Left cardiac atrium (tissue), 4 donors: ENCODE measurements around the gene CITED1. TPM values are rescaled to one million over a fixed set of nuclear protein-coding genes. Genes with fewer than 3 reads are reported as not detected.
A peak's percentile ranks its signal among the peaks of the same experiment; 100 is the strongest.
"Not testable (repeated sequence)": the region's sequence is repeated elsewhere in the genome, so short reads cannot be mapped to it uniquely, and the experiment has no call there.

Experiments
- ATAC-seq, 2 donors: fragments of 200-7000 bp; cut with Tn5 transposase; one replicate each; pipeline ENCODE4 v1.9.1; 2020; ENCODE audit warnings: mild to moderate bottlenecking in 2 of 2, moderate library complexity in 2 of 2
- DNase-seq: peaks from one replicate; pipeline ENCODE4 v3.0.0-alpha.2; 2020
- intact Hi-C, 2 donors: fragments of 100-400 bp; cut with DNase I; formaldehyde crosslinking; loops; one replicate each; pipeline versions ENCODE4 v1.14.1 to v1.15.1; 2022 to 2023
- long read RNA-seq: library from polyadenylated mRNA; unstranded; transcript quantifications from one replicate; pipeline ENCODE4 v2.0.0, GENCODE V29; 2021
- total RNA-seq, 2 donors: library from RNA; stranded (reverse); fragmentation: NEBNext Ultra II Directional; extraction: Animal tissue kit (Norgen Biotek cat#: 25700); gene quantifications; one replicate each; pipeline ENCODE4 v1.2.1, GENCODE V29; 2021
- donor health status: DM: no; HTN: yes; CAD: no.
- donor health status: DM: no; HTN: yes; CAD: no; lungs with severe emphysema.
- donor health status: DM: yes; HTN: yes; CAD: no.
- donor health status: Dilated cardiomyopathy.

Gene CITED1, protein sequence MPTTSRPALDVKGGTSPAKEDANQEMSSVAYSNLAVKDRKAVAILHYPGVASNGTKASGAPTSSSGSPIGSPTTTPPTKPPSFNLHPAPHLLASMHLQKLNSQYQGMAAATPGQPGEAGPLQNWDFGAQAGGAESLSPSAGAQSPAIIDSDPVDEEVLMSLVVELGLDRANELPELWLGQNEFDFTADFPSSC
- 1 to 10 TPM in 1 of 2 donors, under 1 TPM in 1; 0.94 to 1.7 TPM for total RNA-seq
- long read RNA-seq, result 0 reads

DNA sequence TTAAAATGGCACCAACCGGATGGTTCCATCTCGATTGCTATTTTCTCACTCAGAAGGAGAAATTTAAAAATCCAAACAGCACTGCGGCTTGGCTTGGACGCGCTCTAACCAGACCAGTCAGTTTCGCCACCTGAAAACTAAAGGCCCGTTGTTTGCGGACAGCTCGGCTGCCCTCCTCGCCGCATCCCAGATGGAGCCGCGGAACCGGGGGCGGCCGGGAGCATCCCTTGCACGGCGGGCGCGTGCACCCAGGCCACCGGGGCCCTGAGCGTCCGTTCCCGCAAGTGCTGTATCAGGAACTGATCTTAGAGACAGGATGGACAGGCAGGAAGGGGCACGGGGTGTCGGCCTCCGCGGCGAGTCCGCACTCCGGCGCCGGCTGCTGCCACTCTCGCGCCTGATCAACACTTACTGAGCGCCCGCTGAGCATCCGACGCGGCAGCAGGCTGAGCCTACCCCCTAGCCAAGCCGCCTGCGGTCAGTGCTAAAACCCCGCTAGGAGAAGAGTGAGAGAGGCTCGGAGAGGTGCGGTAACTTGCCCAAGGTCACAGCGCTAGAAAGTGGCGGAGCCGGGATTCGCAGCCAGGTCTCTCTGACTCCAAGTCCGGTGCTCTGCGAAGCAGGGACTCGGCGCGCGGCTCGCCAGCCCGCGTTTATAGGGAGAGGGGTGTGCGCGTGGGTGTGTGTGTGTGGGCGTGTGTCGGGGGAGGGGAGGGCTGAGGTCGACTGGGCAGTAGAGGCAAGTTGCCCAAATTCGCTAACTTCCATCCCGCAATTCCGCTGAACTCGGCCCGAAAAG lies at the start of gene CITED1:
Gene CITED1 (minus strand): TSS at position 629 of the 799 bp plus-strand sequence. CDS start 3,045 bp downstream, outside the sequence.
- intact Hi-C loops, result no loop called here
- ATAC-seq, result peak in 1 of 2 donors; percentile 18
- no peak for DNase-seq

DNA sequence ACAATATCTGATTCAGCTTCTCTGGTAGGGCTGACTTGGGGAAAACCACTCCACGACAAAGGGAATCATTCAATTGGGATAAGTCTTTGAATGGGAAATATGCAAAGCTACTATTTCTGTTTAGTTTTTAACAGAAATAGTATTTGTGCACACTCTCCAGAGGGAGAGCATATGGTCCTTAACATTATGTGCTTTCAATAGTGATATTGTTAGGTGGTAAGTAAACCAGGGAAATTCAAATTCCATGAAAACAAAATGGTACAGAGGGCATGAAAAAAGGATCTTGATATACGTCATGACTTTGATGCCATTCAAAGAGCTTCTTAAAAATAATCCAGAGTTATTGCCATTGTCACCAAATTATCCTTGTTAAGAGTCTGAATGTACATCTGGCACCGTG lies 47.1 kb upstream of the CITED1 start:
- DNase-seq (no peak), ATAC-seq (no peak)
- intact Hi-C loops, result no loop called here

DNA sequence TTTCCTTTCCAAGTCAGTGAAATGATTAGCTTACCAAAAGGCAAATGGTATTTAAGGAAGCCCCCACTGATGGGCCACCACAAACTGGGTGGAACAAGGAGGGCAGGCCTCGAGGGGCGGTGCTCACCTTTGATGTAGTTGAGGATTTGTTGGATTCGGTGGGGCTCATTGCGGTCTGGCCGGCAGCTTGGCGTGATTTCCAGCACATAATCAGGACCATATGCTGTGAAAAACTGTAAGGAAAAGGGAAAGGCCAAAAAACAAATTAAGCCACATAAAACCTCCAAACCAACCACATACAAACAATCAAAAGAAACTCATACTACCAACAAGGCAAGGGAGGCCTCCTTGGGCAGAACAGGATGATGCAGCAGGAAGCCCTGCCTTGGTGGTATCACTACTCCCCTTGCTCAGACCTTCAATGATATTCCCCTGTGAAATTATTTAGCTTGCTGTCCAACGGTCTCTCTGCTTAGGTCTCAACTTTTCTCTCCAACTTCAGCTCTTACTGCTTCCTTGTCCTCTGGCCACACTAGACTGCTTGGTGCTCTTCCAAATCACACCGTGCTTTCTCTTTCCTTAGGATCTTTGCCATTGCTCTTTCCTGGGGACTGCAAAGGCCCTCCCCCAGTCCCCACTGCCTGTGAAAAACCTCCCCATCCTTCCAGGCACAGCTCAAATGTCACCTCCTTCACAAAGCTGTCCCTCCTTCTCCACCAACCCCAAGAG lies 46.1 kb upstream of the CITED1 start:
- peak in 1 of 2 donors; percentile 34 for ATAC-seq
- intact Hi-C loops, result no loop called here
- no peak for DNase-seq

DNA sequence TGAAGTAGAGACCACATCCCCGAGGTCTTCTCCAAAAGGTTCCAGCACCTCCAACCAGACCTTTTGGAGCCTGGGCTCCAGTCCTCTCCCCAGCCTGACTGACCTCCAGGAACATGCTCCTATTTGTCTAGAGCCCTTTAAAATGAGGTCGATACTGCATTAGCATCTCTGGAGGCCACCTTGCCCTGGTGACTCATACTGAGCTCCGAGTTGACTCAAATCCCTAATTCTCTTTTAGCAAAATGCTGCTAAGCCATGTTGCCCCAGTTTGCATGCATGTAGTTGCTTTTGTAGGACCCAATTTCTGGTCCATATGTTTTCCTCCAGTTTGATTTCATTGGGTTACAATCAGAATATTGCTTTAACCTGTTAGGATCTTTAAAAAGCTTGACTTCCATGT lies 43.5 kb upstream of the CITED1 start:
- intact Hi-C loops, result no loop called here
- DNase-seq (no peak), ATAC-seq (no peak)

DNA sequence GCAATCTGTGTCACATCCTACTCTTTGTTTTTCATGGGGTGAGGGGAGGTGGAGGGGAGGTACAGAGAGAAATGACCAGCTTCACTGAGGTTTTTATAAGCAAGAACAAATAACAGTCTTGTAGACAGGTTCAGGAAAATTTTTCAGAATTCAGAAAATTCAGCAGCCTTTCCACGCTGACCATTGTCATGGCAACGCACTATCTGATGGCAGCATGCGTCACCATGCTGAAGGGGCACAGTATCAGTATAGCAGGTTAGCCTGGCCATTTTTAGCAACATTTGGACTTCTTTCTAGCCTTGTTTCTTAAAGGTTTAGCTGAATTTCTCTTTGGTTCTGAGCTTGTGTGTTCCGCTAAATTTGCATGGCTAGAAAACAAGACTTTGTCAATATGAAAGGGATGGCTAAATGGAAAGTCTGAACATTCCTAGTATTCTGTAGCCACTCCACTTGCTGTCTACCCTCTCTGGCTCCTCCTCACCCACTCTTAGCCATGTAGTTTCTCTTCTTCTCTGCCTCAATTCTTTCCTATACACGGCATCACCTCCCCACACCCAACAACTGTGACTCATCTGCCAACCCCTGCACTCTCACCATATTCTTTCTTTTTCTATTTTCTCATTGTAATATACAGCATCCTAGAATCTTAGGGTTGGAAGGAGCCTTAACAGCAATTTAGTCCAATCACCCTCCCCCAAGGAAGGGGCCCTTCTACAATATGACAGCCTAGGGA lies 42.7 kb upstream of the CITED1 start:
- intact Hi-C loops, result no loop called here
- no peak for ATAC-seq
- DNase-seq, result no peak

DNA sequence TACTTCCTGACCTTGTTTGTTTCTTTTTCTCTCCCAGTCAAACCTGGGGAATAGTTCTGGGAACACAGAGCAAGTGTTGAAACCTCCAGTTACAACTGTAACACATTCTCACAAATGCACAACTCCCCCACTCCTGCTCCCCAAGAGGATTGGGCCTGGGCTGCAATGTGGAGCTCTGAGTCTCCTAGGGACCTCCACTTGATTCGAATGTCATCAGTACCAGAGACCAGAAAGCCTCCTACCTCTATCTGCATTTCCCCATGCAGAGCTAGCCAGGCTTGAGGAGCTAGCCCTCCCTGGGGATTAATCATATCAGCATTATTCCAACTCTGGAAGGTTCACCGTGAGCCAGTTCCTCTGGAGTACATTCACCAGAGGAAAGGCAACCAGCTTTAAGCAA lies 41.7 kb upstream of the CITED1 start:
- DNase-seq (no peak), ATAC-seq (peak in 1 of 2 donors; percentile 74)
- intact Hi-C loops, result no loop called here

DNA sequence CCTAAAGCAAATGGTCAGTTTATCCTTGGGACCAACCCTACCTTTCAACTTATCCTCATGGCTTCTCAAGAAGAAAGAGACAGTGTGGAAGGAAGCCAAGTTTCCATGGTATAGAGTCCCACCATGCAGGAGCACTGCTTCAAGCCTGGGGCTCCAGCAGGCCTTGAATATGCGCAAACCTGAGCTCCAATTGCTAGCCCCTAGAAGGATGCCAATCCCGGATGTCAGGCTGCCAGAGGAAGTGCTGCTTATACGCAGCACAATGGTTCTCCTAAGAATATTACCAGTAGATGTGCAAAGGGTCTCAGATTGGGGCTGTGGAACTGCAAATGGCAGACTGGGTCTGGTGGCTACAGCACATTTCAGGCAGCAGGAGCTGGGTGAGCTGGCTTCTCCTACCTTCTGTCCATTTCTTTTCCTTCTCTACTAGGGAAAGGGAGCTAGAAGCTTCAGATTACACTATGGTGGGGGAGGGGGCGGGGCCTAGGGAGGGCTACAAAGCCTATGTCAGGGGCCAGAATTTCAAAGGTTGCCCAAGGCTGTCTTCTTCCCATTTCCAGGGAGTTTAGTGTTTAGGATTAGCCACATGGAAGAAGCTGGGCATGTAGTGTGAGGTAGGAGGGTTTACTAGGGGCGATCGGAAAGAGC lies 40.7 kb upstream of the CITED1 start:
- DNase-seq, result no peak
- ATAC-seq, result no peak
- intact Hi-C loops, result no loop called here

DNA sequence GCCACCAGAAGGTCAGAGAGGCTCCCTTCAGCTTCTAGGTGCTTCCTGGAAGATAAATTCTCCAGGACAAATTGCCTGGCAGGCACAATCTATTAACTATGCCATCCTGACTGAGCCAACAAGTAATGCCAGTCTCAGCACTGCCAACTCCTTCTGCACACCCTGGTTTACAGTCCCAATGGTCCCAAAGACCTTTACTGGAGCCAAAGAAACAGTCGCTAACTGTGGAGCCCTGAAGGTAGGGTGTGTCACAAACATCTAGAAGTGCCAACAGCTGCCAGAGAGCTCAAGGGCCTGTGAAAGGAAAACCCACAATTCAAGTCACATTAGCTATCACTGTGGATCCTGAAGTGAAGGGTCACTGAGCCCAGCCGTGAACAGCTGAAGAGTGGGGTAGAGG lies 34.9 kb upstream of the CITED1 start:
- DNase-seq, result no peak
- intact Hi-C loops, result no loop called here
- ATAC-seq, result no peak

DNA sequence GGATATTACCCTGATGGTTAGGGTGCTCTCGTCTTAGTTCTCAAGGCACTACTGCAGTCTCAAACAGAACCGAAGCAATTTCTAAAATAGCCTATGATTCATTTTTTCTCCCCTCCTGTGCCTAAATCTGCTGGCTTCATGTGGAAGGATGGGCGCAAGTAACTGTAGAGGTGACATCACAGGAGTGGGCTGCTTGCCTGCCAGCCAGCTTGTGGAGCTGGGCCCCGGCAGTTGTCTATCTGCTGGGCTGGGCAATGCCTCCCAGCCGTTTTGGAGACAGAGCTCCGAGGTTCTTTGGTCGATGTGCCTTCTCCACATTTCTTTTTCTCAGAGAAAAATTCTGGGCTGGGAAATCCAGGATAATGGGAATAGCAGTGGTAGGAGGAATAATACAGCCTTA lies 34.3 kb upstream of the CITED1 start:
- no peak for ATAC-seq
- no peak for DNase-seq
- intact Hi-C loops, result no loop called here

DNA sequence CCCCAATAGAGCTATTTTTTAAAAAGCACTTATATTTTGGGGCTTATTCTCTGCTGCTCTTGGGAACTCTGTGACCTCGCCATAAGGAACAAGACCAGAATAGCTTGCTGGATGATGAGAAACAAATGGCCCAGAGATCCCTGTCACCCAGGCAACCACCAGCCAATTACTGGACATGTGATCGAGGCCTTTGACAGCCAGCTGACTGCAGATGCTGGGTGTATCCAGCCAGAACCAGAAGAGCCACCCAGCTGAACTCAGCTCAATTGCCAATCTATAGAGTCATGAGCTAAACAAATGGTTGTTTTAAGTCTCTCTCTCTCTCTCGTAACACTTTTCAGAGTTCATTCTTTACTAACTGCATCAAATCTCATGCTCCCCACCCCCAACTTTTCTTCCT lies 24.4 kb upstream of the CITED1 start:
- intact Hi-C loops, result no loop called here
- no peak for DNase-seq
- ATAC-seq, result no peak

DNA sequence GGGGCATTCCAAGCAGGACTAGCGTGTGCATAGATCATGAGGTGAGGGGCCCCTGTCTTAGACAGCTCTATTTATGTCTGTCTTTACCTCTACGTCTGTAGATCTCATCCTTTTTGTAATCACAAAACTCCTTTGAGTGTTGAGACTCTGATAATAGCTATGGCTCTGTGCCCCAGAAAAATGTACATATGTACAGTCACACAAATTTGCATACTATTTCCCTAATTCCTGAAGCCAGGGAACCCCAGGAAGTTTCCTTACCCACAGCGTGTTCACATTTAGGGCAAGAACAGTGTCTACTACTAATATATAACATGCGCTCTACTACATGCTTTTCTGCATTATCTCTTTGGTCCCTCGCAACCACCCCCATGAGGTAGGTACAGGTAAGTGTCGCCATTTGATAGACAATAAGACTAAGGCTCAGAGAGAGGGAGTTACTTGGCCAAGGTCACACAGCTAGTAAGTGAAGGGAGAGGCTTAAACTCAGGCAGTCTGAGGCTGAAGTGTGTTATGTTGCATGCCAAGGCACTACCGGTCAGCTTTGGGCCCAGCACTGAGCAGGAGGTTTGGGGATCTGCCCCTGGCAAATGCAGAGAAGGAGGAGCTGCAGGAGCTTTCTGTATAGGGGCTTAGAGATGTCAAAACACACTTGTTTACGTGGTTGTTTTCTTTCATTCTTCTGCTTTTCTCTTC lies 21.0 kb upstream of the CITED1 start:
- no peak for ATAC-seq
- intact Hi-C loops, result no loop called here
- DNase-seq, result no peak

DNA sequence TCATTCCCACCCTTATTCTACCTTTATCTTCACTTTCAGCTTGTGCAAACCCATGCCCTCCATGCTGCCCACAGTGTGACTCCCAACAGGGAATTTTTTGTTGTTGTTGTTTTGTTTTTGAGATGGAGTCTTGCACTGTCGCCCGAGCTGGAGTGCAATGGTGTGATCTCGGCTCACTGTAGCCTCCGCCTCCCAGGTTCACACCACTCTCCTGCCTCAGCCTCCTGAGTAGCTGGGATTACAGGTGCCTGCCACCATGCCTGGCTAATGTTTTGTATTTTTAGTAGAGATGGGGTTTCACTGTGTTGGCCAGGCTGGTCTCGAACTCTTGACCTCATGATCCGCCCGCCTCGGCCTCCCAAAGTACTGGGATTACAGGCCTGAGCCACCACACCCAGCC lies 13.9 kb upstream of the CITED1 start:
- ATAC-seq, DNase-seq, intact Hi-C loops: not testable (repeated sequence)

DNA sequence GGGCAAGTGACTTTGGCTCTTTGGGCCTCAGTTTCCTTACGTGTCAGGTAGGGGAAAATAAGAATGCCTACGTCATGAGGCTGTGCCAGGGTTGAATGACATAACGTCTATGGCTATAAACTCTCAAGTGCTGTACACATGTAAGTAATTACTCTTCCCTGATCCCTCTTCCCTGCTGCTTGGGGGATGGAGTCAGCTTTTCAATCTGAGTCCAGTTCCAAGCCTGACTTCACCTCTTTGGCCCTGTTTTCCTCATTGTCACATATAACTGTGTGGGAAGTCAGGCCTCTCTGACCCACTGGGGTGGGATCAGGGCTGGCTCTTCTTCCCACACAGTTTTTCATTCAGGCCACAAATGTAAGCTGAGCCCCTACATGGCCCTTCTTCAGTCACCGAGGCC lies 11.4 kb upstream of the CITED1 start:
- DNase-seq (no peak), ATAC-seq (no peak)
- intact Hi-C loops, result no loop called here

DNA sequence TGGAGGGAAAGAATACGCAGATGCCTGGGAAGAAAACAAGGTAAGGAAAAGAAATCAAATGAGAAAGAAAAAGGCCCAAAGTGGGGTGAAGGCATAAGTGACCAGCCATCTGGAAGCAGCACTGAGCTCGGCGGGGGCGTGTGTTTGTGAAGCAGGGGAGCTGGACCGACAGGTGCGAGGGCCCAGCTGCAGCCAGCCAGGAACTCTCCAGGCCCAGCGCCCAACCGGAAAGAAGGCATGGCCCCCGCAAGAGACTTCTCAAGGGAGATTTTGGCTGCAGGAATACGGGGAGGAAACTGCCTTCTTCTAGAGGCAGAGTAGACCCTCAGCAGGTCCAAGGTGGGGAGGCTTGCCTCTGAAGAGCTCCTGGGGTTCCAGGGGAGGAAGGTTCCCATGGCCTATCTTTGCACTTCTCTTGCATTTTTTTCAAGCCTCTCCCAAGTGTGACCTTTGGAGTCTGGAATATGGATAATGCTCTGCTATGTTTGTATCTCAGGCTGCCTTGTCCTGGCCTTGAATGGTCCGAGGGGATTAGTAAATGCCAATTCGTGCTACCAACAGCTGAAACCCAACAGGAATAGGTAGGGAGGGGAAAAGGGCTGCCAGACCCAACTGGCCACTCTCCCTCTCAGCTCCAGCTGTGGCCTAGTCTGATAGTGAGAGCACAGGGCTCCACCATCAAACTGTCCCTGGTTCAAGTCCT lies 10.8 kb upstream of the CITED1 start:
- no peak for DNase-seq
- intact Hi-C loops, result no loop called here
- ATAC-seq, result no peak

DNA sequence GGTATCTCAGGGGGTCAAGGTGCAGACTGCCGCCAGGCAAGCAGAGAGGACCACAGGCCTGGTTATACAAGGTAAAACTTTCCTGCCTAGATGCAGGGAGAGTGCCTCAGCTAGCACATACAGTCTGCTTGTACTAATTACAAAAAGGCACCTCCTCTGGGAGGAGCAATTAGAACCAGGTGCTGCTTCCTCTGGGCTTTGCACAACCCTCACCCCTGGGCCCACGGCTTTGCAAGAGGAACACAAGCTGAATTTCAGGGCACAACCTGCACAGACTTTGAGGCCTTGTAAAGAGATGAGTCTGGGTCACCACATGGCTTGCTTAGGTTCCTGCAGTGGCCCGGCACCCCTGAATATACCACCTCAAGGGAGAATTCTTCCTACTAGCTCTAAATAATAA lies 9.2 kb upstream of the CITED1 start:
- ATAC-seq (no peak), DNase-seq (no peak)
- intact Hi-C loops, result no loop called here

DNA sequence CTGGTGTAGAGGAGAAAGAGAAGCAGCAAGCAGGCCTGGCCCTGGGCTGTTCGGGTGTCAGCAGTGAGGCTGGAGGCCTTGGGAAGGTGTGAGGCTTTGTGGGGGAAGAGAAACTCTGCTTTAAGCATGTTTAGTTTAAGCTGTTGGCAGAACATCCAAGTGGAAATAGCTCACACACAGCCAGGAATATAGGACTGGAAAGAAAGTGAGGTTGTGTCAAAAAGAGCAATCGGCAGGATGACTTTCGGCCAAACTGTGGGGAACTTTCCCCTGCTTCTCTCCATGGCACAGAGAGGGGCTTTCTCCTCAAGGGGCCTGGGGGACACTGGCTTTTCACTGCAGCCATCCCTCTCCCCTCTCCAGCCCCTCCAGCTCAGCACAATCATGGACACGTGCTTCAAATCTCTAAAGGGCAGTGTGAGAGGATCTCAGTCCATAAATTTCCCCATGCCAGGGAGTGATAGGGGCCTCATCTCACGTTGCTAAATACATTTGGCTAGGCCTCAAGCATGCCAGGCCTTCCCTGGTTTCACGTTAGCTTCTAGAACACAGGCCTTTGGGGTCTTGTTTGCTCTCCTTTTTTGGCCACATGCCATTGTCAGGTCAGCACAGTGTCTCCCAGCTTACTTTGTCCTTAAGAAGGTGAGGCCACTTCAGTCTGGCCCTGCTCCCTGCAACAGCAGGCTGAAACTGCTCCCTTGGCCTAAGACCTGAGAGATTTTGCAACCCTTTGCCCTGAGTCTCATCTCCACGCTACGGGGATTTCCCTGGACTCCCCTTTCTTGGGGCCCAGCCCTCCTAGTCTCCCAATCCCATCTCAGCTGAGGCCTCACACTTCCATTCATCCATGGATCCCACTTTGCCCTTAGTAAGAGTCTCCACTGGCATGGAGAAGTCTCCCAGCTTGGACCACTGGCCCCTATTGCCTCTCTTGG lies 8.3 kb upstream of the CITED1 start:
- ATAC-seq, result peak in 1 of 2 donors; percentile 39
- intact Hi-C loops, result no loop called here
- no peak for DNase-seq
